Skin of body (tissue), 2 donors: ENCODE data around the gene XRN2. TPM values are rescaled to one million over a fixed set of nuclear protein-coding genes. Genes with fewer than 3 reads are reported as not detected.

ENCODE experiments used
- DNase-seq: peaks from one replicate; lab custom pipeline; 2025; lab: John Stamatoyannopoulos, UW
- total RNA-seq: library from RNA; depleted of rRNA; stranded (reverse); fragments of >200 nt; gene quantifications from one replicate; pipeline ENCODE4 v1.2.3, GENCODE V29; 2014

XRN2 gene
- total RNA-seq, 1 donor from 2014 or later = 45.4 TPM

DNA sequence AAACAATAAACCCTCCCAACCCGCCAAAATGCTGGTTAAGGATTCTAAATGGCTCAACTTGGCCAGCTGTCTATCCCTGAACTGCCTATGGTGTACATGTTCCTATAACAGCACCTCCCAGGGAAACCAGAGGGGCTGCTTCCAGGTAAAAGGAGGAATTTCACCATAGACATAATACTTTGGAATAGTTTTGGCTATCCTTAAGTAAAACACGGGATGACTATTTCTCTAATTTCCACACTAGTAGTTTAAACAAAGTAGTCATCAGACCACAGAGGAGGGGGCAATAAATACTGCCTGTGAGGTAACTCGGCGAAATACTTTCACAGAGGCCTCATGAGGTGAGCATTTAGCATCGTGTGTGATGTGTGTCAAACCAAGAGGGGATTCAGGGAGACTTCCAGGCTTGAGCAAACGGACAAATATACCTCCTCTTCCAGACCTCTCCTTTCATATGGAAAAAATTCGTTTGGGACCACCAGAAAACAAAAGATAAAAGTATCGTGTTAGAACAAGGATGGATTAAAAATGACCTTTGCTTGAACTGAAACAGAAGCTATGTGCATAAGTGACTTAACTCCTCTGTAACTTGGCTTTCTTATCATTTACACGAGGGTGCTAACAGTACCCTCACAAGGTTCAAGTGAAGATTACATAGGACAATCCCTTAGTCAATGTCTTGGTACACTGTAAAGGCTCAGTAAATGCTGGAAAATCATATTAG, 1.0 kb upstream of the XRN2 start:
- no peak for DNase-seq

DNA sequence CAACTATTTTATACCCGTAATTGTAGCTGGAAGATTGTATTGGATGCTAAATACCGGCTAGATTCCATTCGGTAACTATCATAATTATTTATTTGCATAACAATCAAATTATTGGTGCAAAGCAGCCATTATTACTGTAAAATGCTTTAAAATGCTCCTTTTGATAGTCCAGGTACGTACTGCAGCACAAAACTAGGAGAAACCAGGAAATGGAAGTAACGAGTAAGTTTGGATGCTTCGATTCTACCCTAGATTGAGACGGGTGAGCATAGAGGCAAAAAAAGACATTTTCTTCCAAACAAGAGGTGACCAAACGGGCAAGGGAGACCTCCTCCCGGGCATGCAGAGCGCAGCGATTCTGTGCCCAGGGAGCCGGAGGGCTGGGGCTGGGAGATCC, 469 bp upstream of the XRN2 start:
- no peak for DNase-seq

DNA sequence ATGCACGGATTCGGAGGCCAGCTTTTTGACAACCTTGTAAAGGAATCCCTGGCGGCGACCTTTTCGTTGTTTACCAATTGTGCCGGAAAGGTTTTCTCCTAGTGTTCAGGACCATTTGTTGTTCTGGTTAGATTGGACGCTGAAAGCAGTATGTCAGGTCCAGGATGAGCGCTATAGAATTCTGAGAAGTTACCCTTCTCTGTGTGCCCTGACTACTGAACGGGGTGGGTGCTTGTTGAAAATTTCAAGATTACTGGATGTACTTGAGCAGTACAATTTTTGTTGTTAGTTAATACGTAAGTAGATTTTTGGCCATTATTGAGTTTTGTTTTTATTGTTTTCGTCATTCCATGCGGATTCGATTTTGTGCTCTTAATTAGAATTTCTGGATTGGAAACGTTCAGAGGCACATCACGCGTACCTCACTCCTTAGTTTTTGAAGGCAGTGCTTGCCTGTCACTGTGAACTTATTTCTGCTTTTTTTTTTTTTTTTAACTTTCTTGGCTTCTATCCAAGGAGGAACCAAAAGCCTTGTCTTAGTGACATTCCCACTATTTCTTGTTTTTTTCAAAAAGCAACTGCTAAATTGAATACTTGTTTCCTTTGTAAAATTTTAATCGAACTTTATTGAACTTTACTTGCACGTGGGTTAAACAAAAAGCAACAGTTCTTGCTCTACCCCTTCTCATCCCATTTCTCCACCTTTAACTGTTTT, 898 bp downstream of the XRN2 start:
- DNase-seq = no peak

DNA sequence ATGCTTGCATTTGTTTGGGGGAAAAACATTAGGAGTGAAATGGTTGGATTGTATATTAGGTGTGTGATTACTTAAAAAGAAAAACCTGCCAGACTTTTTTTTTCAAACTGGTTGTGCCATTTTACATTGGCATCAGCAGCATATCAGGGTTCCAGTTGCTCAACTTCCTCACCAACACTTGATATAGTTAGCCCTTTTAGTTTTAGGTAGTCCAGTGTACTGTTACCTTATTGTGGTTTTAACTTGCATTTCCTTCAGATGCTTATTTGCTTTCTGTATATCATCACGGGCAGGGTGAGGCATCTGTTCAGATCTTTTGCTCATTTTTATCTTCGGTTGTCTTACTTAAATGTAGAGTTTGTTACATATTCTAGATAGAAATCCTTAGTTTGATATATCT, 5.2 kb downstream of the XRN2 start:
- DNase-seq = no peak

DNA sequence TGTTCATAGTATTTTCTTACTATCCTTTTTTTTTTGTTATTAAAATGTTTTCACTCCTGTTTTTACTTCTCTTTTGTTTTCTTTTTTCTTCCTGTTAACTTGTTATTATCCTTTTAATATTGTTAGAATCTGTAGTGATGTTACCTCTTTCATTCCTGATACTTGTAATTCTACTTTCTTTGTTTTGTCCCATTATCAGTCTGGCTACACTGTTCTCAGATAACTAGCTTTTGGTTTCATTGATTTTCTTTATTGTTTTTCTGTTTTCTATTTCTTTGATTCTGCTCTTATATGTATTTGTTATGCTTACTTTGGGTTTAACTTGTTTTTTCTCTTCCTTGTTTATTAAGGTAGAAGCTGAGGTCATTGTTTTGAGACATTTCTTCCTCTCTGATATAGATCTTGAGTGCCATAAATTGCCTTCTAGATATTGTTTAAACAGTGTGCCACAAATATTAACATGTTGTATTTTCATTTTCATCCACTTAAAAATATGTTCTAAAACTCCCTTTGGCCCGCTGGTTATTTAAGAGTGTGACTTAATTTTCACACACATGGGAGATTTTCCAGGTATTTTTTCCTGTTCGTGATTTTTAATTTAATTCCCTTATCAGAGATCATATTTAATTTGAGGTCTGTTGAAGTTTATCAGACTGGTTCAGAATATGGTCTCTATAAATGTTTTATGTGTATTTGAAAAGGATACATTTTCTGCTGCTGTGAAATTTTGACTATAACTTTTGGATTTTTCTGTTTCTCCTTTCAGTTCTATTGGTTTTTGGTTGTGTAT, 6.7 kb downstream of the XRN2 start:
- DNase-seq = no peak

DNA sequence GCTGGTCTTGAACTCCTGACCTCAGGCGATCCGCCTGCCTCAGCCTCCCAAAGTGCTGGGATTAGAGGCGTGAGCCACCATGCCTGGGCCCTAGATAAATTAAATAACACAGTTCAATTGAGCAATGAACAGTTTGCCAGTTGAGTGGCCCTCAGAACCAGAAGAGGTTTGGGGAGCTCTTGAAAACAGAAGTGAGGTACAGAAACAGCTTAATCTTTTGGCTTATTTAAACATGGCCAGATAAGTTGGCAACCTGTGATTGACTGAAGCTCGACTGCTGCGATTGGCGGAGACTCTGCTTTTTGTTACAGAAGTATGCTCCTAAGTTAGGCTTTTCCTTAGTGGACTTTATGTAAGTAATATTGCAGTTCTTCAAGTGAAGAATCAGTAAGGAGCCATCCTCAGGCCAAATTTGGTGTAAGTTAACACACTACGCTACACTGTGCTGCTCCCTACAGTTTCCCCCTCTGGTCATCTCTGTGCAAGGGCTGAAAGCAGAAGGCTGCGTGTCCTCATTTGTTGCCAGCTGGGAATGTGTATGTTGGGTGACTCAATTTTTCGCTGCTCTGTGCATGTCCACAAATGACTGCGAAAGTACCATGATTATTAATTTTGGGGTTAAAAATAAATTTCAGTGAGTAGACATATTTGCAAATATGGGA, 9.8 kb downstream of the XRN2 start:
- DNase-seq = no peak

DNA sequence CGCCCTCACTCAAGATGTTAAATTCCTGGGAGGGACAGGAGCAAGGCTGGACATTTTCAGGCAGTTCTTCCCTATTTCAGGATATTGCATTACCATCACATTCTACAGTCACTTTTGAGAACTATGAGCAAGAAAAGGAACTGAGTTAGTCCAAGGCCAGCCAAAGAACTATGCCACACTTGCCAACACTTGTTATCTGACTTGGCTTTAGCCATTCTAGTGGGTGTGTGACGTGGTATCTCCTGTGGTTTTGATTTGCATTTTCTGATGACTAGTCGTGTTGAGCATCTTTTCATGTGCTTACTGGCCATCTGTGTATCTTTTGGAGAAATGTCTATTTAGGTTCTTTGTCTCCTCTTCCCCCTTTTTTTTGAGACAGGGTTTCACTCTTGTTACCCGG, 12.0 kb downstream of the XRN2 start:
- no peak for DNase-seq

DNA sequence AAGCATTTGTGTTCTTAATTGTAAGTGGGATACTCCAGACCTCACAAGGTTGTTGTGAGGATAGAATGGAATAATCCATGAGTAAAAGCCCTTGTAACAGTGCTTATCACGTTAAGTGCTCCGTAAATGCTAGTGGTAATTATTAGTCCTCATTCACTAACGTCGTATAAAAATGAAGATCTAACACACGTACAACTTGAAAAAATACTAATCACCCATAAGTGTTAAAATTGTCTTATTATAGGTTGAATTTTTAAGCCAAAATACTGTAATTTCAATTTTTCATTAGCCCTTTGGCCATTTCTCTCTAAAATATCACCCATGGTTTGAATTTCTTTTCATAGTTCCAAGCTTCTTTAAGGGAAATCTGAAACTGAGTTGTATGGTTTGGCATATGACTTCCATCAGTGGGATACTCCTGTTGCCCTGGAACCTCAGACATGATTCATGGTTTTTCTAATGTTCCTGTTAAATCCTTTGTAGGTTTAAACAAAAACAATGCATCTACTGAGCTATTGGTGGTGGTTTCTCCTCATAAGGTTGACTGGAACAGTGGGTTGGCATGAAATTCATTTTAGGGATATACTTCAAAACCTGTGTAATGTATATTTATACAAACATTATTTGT, 19.1 kb downstream of the XRN2 start:
- no peak for DNase-seq

DNA sequence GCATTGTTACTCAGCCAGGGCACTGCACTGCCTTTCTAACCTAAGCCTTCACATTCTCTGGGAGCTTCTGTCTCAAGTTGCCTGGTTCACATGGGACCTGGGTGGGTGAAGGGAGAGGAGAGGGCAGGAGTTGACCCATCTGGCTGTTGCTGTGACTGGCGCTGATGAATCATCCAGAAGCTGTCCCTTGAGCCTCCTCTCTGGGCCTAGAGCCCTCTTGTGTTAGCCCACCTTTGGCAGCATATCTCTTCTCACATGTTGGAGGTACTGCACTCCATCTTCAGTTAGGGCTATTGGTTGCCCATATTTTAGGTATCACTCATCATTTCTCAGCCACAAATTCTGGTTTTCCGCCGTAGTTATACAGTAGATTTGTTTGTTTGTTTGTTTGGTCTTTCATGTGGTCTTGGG, 19.8 kb downstream of the XRN2 start:
- DNase-seq = no peak

DNA sequence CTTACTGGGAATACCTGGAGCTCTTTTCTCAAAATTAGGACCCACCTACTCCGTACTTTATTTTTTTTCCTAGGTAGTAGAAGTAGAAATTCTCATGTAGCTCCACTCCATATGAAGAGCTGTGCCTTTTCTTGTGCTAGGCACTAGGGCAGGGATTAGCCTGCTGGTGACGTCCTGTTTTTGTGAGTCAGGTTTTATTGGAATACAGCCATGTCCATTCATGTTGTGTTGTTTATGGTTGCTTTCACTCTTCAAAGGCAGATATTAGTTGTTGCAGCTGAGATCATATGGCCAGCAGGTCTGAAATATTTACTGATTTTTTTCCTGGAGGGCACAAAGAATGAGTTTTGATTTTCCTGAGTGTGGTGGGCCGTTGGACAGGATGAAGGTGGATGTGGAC, 20.5 kb downstream of the XRN2 start:
- DNase-seq = no peak

DNA sequence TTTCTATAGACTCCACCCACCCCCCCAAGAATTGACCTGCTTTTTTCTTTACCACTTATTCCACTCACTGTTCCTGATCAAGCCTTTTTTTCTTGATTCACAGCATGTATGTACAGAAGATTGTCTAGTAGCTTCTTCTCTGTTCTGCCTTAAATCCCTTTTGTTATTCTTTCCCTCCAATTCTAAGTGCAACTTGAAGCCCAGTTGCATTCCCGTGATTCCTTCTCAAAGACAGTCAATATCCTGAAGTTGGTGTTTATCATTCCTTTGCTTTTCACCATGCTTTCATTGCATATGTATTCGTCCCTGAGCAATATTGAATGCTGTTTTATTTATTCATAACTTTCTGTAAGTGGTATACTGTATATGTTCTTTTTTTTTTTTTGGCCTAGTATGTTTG, 21.0 kb downstream of the XRN2 start:
- DNase-seq = no peak

DNA sequence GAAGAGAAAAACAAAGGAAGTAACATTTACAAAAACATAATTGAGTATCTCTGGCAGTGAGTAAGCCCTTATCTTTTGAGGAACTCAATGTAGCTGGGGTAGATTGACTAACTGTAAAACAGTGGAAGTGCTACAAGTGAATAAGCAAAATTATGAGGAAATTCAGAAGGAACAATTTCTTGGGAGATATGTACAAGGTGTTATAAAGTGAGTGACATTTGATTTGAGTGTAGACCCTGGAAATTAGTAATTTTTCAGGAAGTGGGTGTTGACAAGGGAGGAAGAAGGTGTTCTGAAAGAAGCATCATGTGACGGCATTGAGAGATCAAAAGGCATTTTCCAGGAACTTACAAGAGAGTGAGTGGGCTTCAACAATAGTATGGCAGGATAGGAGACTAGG, 22.2 kb downstream of the XRN2 start:
- DNase-seq = no peak

DNA sequence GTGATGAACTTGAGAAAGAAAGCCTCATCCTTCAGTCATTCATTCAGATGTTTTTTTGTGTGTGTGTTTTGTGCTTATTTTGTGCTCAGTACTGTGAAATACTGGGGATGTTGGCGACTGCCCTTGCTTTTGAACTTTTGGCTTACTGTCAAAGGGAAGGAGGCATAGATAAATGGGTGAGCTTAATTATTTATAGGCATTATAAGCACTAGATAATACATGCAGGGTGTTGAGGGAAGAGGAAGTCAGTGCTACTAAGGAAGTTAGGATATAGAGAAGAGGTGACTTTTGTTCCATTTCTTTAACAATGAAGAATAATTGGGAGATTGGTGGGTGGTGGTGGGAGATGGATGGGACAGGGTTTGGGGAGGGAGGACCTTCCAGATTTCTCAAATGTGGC, 23.6 kb downstream of the XRN2 start:
- DNase-seq = no peak

DNA sequence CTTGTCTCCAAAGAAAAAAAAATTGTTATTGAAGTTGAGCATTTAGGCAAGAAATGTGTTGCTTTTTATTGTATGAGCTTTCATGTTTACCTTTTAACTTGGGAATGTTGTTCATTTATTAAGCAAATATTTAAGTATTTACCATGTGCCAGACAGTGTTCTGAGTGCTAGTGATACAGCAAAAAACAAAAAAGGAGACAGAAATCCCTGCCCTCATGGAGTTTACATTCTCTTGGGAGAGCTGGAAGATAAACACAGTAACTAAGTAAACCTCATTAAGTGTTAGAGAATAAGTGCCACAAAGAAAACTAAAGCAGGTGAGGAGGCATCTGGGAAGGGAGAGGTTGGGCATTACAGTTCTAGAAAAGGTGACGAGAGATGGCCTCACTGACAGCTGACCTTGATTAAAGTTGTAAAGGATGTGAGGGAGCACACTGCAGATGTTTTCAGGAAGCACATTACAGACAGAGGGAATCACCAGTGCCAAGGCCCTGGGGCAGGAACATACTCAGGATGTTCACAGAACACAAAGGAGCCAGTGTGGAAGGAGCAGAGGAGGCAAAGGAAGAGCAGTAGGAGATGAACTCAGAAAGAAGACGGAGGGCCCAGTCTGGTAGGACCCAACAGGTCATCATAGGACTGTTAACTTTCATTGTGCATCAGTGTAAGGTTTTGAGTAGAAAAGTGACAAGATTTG, 33.5 kb downstream of the XRN2 start:
- DNase-seq = no peak

DNA sequence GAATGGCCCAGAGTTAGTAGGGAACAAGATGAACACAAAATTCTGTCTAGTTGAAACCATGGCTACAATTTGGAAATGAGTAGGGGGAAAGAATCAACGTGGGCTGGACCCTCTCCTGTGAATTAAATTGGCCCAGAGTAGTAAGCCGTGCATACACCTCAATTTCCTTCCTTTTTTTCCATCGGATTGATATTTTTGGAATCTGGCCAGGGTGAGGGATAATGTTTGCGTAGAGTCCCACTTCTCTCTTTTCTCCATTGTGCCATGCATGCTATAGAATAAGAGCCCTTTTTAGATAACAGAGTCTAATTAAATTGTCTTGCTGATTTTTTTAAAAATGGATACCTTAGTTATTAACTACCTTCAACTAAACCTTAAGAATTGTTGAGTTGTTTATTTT, 35.2 kb downstream of the XRN2 start:
- no peak for DNase-seq

DNA sequence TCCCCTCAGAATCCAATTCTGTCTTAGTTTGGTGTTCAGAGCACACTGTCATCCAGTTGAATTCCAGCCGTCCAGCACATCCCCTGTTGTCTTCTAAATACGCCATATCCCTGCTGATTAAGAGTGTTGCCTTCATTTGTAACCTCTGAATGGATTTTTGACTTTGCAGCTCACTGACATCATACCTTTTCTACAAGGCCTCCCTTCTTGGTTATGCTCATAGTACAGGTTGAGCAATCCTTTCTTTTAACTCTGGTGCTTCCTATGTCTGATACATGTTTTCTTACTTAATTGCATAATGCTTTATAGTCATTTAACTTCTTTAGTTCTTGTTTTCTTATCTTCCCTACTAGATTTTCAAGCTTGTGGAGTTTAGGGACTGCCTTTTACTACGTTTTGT, 36.4 kb downstream of the XRN2 start:
- no peak for DNase-seq

DNA sequence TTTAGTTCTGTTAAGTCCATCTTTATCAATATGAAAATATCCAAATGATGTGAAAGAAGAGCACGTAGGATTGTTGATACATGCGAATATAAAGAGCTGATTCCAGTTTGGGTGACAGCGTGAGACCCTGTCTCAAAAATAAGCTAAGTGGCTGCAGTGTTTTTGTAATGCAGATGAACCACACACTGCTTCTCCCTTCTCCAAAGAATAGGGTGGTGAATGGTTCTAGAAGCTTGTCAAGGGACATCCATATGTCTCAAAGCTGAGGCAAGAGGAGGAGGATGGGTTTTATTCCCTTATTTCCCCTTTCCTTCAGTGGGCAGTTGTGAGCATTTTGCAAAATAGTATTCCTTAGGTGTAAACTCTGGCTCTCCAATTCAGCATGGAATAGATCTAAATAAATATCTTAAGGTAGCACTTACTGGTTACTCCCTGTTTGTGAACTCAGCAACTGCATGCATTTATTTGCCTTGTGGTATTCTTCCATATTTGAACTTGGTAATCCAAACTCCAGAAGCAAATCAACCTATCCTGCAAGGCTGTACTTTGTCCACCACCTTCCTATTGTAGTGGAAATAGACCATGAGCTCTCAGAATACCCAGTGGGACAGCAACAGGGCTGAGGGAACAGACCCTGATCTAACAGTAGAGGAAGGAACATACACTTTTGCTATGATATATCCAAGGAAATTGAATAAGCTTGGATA, 38.0 kb downstream of the XRN2 start:
- no peak for DNase-seq

DNA sequence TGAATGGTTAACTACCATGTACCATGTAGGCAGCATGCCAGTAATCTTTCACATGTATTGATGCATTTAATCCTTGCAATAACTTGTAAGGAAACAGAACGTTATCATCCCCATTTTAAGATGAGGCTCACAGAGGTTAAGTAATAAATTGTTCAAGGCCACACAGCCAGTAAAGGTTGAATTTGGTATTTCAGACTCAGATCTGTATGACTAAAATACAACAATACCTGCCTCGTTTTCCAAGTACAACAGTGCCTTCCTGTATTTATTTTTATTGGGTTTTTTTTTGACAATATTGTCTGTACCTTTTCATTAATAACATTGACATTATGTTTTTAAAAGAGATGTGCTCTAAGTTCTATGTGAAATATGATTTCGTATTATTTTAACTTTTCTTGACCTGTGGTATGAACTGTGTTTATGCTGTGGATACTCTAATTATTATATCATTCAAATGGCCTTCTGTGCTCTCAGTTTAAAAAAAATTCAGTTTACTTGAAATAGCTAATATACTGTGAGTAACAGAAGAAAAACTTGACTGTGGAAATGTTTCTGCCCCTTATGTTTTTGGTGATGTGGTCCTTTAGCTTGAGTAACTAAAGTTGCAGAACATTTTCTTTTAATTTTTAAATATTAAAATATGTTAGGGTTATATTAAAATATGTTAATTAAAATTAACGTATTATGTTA, 39.7 kb downstream of the XRN2 start:
- no peak for DNase-seq

DNA sequence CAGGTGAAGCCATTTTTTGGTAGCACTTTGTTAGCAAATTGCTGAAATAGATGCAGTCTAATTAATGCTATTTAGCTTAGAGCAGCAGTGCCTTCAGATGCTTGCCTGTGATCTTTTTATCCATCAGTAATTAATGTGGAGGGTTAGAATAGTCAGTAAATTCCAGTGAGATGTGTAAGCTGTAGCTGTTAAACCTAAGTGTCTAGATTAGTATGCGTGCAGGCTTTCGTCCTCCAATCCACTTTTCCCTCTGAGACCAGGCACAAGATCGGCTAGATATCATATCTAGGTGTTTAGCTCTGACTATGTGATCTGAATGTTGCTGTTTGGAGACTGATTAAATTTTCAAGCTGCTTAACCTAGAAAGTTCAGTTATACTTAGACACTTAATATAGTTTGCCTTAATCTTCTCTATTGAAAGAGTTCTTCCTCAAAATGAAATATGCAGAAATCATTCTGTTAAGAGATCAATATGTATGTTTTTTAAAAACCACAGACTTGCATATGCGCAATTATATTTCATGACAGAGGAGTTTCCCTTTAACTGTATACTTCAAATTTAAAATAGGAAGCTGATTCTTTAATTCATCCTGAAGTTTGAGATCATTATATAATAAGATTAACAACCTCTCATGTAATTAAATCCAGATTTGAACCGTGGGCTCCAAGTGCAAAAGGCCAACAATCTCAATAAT, 41.2 kb downstream of the XRN2 start:
- DNase-seq = no peak
